OCI-M1 (cell line): ENCODE results near the gene BCL2L13.
"Not testable (repeated sequence)": the region's sequence is repeated elsewhere in the genome, so short reads cannot be mapped to it uniquely, and the experiment has no call there.

ENCODE experiments used
- DNase-seq: peaks from one replicate; lab custom pipeline; 2025; lab: John Stamatoyannopoulos, UW

BCL2L13 gene

GRCh38 chr22:17761138-17761488 is 122.6 kb downstream of the BCL2L13 start:
- DNase-seq, result no peak

- DNase-seq, result not testable (repeated sequence)
Observed at GRCh38 chr22:17763442-17763841, 124.9 kb downstream of the BCL2L13 start.

GRCh38 chr22:17764036-17764435 is 125.5 kb downstream of the BCL2L13 start:
- DNase-seq, result no peak

GRCh38 chr22:17764852-17765251 is 126.3 kb downstream of the BCL2L13 start:
- not testable (repeated sequence) for DNase-seq

- no peak for DNase-seq
Observed at GRCh38 chr22:17767233-17768065, 128.9 kb downstream of the BCL2L13 start.

- DNase-seq, result no peak
Observed at GRCh38 chr22:17769013-17769715, 130.6 kb downstream of the BCL2L13 start.

- DNase-seq, result no peak
Observed at GRCh38 chr22:17769716-17770082, 131.1 kb downstream of the BCL2L13 start.

- no peak for DNase-seq
Observed at GRCh38 chr22:17770180-17771077, 131.9 kb downstream of the BCL2L13 start.

- DNase-seq, result no peak
Observed at GRCh38 chr22:17772249-17772957, 133.8 kb downstream of the BCL2L13 start.

GRCh38 chr22:17772958-17773605 is 134.5 kb downstream of the BCL2L13 start:
- DNase-seq, result no peak

GRCh38 chr22:17773606-17774205 is 135.1 kb downstream of the BCL2L13 start:
- DNase-seq, result peak; percentile 68

GRCh38 chr22:17774206-17774925 is 135.8 kb downstream of the BCL2L13 start, which contains the start of gene BID:
TSS of gene BID (minus strand) at chr22:17774469. CDS start at chr22:17750116, 24,353 bp downstream.
- peak; percentile 51 for DNase-seq

GRCh38 chr22:17774926-17775685 is 136.5 kb downstream of the BCL2L13 start:
- no peak for DNase-seq

GRCh38 chr22:17775781-17776465 is 137.4 kb downstream of the BCL2L13 start:
- DNase-seq, result no peak

- peak; percentile 75 for DNase-seq
Observed at GRCh38 chr22:17777005-17777716, 138.6 kb downstream of the BCL2L13 start.

GRCh38 chr22:17777717-17778044 is 139.1 kb downstream of the BCL2L13 start:
- DNase-seq, result no peak

- no peak for DNase-seq
Observed at GRCh38 chr22:17778412-17778976, 139.9 kb downstream of the BCL2L13 start.
